HG03103 (cell line): Measurements from ENCODE around the gene FCSK.
"Not testable (repeated sequence)": the region's sequence is repeated elsewhere in the genome, so short reads cannot be mapped to it uniquely, and the experiment has no call there.

Experiments
- ATAC-seq: cut with Tn5 transposase; IDR thresholded peaks from one replicate; pipeline ENCODE4 v1.9.1; 2021; ENCODE audit warnings: low read depth; ENCODE audit not compliant: unreplicated experiment

The FCSK gene

GRCh38 chr16:70522216-70523075 lies 68.1 kb downstream of the FCSK start:
- ATAC-seq: no peak

- ATAC-seq: peak; percentile 61
Observed at GRCh38 chr16:70523076-70523742, 68.8 kb downstream of the FCSK start, which contains the start of gene COG4. TSS of gene COG4 (minus strand) at chr16:70523554. CDS start at chr16:70523543, 11 bp downstream.

- ATAC-seq: peak; percentile 43
Observed at GRCh38 chr16:70523743-70524398, 69.5 kb downstream of the FCSK start, which contains the start of gene SF3B3. TSS of gene SF3B3 (plus strand) at chr16:70523816. CDS start at chr16:70526657, 2,841 bp downstream.

- not testable (repeated sequence) for ATAC-seq
Observed at GRCh38 chr16:70524399-70524825, 70.0 kb downstream of the FCSK start.

GRCh38 chr16:70526403-70526802 lies 72.0 kb downstream of the FCSK start:
- no peak for ATAC-seq

- ATAC-seq: no peak
Observed at GRCh38 chr16:70527315-70527996, 73.1 kb downstream of the FCSK start.

GRCh38 chr16:70529051-70529777 lies 74.8 kb downstream of the FCSK start:
- no peak for ATAC-seq
